NCI-H1694 treated with DMSO at 0.1 percent for 48 hours (cell line): ENCODE results near the gene RNF220.
A peak's percentile ranks its signal among the peaks of the same experiment; 100 is the strongest.

Source experiments
- DNase-seq: peaks from one replicate; lab custom pipeline; 2025; lab: John Stamatoyannopoulos, UW

The RNF220 gene

GRCh38 chr1:44636688-44637598, 231.9 kb downstream of the RNF220 start:
- DNase-seq, result peak; percentile 75

- DNase-seq, result no peak
These were observed 232.8 kb downstream of the RNF220 start for GRCh38 chr1:44637702-44638411.

- DNase-seq, result no peak
These were observed 235.3 kb downstream of the RNF220 start for GRCh38 chr1:44640200-44640853.

GRCh38 chr1:44641126-44642102, 236.4 kb downstream of the RNF220 start:
- no peak for DNase-seq

- DNase-seq, result no peak
These were observed 237.2 kb downstream of the RNF220 start for GRCh38 chr1:44642255-44642654.

GRCh38 chr1:44642925-44643324, 237.9 kb downstream of the RNF220 start:
- DNase-seq, result no peak

- DNase-seq, result no peak
These were observed 238.8 kb downstream of the RNF220 start for GRCh38 chr1:44643721-44644334.

GRCh38 chr1:44644806-44645205, 239.8 kb downstream of the RNF220 start:
- DNase-seq, result no peak

GRCh38 chr1:44645476-44646244, 240.6 kb downstream of the RNF220 start:
- DNase-seq, result no peak

- no peak for DNase-seq
These were observed 241.4 kb downstream of the RNF220 start for GRCh38 chr1:44646261-44647110.

- DNase-seq, result no peak
These were observed 242.8 kb downstream of the RNF220 start for GRCh38 chr1:44647896-44648295.

GRCh38 chr1:44648529-44649250, 243.6 kb downstream of the RNF220 start:
- no peak for DNase-seq

- DNase-seq, result no peak
These were observed 244.7 kb downstream of the RNF220 start for GRCh38 chr1:44649788-44650158.

GRCh38 chr1:44650159-44650831, 245.2 kb downstream of the RNF220 start:
- no peak for DNase-seq

- no peak for DNase-seq
These were observed 246.0 kb downstream of the RNF220 start for GRCh38 chr1:44651069-44651468.

- peak; percentile 55 for DNase-seq
These were observed 247.5 kb downstream of the RNF220 start for GRCh38 chr1:44652445-44653106.
